ENCODE results near the gene KIF1A.

The KIF1A gene

GRCh38 chr2:240735476-240735875 is 84.5 kb downstream of the KIF1A start:
- DNase-seq (ENCODE audit: low read depth, low spot score): no peak

GRCh38 chr2:240734756-240735155 is 85.3 kb downstream of the KIF1A start:
- no peak for DNase-seq (ENCODE audit: low read depth, low spot score)

GRCh38 chr2:240733803-240734495 is 86.1 kb downstream of the KIF1A start:
- no peak for DNase-seq (ENCODE audit: low read depth, low spot score)

- DNase-seq (ENCODE audit: low read depth, low spot score): no peak
These were observed 87.0 kb downstream of the KIF1A start for GRCh38 chr2:240732911-240733622.

GRCh38 chr2:240732184-240732583 is 87.8 kb downstream of the KIF1A start:
- DNase-seq (ENCODE audit: low read depth, low spot score): no peak

GRCh38 chr2:240731178-240731545 is 88.9 kb downstream of the KIF1A start:
- DNase-seq (ENCODE audit: low read depth, low spot score): no peak

GRCh38 chr2:240730501-240731177 is 89.4 kb downstream of the KIF1A start:
- no peak for DNase-seq (ENCODE audit: low read depth, low spot score)

- DNase-seq (ENCODE audit: low read depth, low spot score): no peak
These were observed 91.2 kb downstream of the KIF1A start for GRCh38 chr2:240728827-240729226.

- DNase-seq (ENCODE audit: low read depth, low spot score): no peak
These were observed 91.7 kb downstream of the KIF1A start for GRCh38 chr2:240728361-240728760.

GRCh38 chr2:240727913-240728312 is 92.1 kb downstream of the KIF1A start:
- DNase-seq (ENCODE audit: low read depth, low spot score): no peak

- DNase-seq (ENCODE audit: low read depth, low spot score): no peak
These were observed 92.6 kb downstream of the KIF1A start for GRCh38 chr2:240727439-240727838.

GRCh38 chr2:240726876-240727275 is 93.1 kb downstream of the KIF1A start:
- no peak for DNase-seq (ENCODE audit: low read depth, low spot score)

GRCh38 chr2:240725671-240726070 is 94.3 kb downstream of the KIF1A start:
- DNase-seq (ENCODE audit: low read depth, low spot score): no peak

- DNase-seq (ENCODE audit: low read depth, low spot score): no peak
These were observed 94.8 kb downstream of the KIF1A start for GRCh38 chr2:240725266-240725665.

- DNase-seq (ENCODE audit: low read depth, low spot score): no peak
These were observed 95.6 kb downstream of the KIF1A start for GRCh38 chr2:240724431-240724830.

GRCh38 chr2:240723851-240724250 is 96.2 kb downstream of the KIF1A start:
- no peak for DNase-seq (ENCODE audit: low read depth, low spot score)

- DNase-seq (ENCODE audit: low read depth, low spot score): no peak
These were observed 97.0 kb downstream of the KIF1A start for GRCh38 chr2:240722796-240723735.

- no peak for DNase-seq (ENCODE audit: low read depth, low spot score)
These were observed 97.6 kb downstream of the KIF1A start for GRCh38 chr2:240722376-240722775.

GRCh38 chr2:240721596-240722180 is 98.3 kb downstream of the KIF1A start:
- no peak for DNase-seq (ENCODE audit: low read depth, low spot score)

GRCh38 chr2:240720686-240721595 is 99.1 kb downstream of the KIF1A start:
- DNase-seq (ENCODE audit: low read depth, low spot score): no peak

Data from activated naive CD8-positive, alpha-beta T cell treated with anti-CD3 and anti-CD28 coated beads, Interleukin-2, amount 50 U/mL, for 16 hours (primary cell).